NCI-H2227 treated with DMSO at 0.1 percent for 48 hours (cell line): ENCODE results near the gene GDI2.
"Not testable (repeated sequence)": the region's sequence is repeated elsewhere in the genome, so short reads cannot be mapped to it uniquely, and the experiment has no call there.

Experiments used
- DNase-seq: peaks from one replicate; lab custom pipeline; 2025; lab: John Stamatoyannopoulos, UW

The GDI2 gene

DNA sequence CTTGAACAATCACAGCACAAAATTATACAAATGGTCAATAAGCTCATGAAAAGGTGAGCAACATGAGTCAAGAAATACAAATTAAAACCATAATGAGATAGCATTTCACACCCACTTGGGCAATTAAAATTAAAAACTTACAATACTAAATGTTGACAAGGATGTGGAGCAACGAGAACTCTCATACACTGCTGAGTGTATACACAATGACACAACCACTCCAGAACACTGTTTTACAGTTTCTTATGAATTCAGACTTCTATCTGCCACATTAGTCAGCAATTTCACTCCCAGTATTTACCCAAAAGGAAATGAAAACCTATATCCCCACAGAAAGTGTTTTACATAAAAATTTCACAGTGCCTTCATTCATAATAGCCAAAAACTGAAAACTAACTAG lies 31.1 kb downstream of the GDI2 start:
- no peak for DNase-seq

DNA sequence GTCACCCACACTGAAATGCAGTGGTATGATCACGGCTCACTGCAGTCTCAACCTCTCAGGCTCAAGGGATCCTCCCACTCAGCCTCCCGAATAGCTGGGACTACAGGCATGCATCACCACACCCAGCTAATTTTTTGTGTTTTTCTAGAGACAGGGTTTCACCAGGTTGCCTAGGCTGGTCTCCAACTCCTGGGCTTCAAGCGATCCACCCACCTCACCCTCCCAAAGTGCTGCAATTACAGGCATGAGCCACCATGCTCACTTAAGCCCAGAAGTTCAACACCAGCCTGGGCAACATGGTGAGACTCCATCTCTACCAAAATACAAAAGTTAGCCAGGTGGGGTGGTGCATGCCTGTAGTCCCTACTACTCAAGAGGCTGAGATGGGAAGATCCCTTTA lies 33.5 kb downstream of the GDI2 start:
- DNase-seq, result no peak

DNA sequence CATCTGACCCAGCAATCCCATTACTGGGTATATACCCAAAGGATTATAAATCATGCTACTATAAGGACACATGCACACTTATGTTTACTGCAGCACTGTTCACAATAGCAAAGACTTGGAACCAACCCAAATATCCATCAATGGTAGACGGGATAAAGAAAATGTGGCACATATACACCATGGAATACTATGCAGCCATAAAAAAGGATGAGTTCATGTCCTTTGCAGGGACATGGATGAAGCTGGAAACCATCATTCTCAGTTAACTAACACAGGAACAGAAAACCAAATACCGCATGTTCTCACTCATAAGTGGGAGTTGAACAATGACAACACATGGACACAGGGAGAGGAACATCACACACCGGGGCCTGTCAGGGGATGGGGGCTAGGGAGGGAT lies 35.5 kb downstream of the GDI2 start:
- DNase-seq, result not testable (repeated sequence)

DNA sequence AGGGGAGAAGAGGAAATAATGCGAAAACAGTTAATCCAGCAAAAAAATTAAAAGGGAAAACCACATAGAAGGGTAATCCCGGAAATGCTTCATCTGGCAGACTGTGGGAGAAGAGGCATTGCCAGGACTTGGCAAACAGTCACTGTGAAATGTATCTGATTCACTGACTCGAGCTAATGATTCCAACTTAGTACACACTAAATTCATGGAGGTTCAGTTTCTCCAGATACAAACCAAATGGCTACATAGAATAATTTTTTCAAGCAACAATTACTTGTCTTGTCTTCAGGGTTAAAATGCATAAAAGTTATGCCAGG lies 36.4 kb downstream of the GDI2 start:
- no peak for DNase-seq

DNA sequence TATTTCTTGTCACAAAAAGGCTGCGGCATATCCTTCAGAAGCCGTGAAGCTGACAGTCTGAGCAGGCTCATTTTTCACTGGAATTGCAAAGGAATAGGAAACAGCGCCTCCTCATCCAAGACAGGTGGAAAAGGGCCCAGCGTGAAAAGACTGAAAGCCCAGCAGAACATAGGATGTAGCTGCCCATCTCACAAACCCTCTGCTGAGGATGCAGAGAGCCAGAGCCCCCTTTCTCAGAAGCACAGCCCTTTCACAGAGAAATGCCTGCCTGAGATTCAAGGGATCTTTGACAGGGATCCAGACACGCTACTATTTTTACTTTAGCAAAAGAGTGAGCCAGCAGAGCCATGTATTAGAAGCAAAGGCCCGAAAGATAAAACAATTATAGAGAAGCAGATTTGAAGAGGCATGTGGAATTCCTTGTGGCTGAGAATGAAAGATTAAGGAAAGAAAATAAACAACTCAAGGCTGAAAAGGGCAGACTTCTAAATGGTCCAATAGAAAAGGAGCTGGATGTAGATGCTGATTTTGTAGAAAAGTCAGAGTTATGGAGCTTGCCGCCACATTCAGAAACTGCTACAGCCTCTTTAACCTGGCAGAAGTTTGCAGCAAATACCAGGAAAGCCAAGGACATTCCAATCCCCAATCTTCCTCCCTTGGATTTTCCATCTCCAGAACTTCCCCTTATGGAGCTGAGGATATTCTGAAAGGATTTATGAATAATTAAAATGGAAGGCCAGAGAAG lies 36.9 kb downstream of the GDI2 start:
- no peak for DNase-seq

DNA sequence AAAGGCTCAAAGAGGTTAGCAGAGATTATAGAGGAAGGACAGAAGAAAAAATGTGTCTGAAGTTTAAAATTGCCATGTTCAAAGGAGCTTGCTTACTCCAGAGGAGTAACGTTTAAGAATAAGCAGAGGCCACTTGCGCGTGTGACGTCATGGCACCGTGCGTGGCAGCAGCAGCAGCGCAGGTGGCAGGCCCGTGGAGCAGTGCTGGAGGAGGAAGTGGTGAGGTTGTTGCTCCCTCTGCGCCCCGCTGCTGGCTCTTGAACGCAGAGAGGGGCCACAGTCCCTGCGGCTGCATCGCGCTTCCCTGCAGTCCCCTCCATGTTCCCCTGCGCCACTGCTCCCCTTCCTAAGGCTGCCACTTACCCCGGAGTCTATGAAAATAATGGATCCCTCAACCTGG lies 37.5 kb downstream of the GDI2 start:
- DNase-seq, result no peak

DNA sequence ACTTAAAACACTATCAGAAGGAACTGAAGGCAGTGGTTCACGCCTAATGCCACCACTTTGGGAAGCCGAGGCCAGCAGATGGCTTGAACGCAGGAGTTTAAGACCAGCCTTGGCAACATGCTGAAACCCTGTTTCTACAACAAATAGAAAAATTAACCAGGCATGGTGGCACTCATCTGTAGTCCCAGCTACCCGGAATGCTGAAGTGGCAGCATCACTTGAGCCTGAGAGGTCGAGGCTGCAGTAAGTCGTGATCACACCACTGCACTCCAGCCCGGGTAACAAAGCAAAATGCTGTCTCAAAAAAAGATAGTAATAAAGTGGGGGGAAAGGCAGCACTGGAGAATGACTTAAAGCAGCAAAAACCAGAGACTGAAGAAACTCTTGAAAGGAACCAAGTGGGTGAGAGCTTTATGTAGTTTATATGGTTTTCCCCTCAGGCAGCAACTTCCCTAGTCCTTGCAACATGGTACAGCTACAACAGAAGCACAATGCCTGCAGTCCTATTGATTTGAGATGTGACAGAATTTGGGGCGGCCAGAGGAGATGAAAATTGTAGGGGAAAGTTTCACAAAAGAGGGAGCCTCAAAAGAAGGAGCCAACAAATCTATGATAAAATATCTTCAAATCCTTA lies 38.1 kb downstream of the GDI2 start:
- no peak for DNase-seq

DNA sequence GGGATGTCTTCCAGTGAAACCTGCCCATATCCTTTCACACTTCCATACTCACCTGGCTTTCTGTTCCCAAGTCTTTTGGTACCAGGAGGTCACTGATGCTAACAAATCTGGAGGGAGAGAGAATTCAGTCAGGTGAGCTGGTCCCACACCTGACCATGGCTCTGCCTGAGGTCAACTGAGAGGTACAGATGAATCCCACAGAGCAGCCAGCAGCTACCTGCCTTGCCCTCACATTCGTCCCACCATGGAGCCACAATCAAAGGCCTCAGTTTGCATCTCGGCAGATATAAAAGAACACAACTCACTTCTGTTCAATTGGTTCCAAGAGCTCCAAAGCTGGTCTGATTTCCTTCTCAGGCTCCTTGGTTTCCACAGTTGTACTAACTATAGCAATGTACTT lies 47.0 kb downstream of the GDI2 start:
- DNase-seq, result no peak

DNA sequence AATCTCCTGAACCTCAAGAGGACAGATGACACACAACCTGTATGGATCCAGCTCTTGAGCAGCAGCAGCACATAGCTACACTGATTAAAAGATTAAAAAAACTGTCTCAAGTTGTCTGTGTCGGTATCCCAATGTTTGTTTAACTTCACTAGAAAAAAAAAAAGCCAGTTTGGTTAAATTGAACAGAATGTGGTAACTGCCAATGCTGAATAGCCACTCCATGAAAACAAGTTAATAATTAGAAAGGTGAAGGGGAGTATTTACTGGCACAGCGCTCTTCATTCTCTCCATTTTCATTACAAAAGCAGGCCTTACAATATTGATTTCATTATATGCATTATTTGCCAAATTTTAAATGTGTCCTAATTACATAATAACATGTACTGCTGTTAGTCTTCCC lies 47.6 kb downstream of the GDI2 start:
- no peak for DNase-seq

DNA sequence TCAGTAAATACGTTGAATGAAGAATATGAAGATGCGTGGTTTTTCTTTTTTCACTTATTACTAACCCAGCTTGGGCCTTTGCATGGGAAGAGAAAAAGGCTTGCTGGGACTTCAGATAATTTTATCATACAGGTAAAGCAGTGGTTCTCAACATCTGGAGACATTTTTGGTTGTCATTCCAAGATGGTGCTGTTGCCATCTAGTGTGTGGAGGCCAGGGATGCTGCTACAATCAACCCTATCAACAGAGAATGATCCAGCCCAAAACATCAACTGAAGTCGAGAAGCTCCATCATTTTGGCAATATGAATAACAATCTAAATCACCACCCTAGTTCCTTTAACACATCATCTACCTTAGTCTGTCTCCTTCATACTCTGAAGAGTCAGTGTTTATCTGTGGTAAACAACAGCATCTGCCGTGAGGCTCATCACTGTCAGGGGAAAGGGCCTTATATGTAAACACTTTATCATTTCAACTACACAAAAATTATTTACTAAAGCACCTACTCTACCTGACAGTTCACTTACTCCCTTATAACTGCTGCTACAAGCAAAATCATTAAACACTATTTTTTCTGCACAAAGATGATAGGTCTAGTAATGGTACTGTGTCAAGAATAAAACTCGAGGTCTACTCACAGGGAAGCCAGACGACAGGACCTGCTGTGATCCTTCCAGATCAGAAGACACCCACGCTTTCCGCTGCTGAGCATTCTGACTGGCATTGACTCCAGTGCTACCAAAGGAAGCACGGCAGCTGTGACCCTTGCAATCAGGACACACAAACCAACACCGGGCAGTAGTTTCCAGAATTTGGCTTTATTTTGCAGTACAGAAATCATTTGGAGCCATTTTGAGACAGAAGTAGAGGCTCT lies 48.6 kb downstream of the GDI2 start:
- no peak for DNase-seq

DNA sequence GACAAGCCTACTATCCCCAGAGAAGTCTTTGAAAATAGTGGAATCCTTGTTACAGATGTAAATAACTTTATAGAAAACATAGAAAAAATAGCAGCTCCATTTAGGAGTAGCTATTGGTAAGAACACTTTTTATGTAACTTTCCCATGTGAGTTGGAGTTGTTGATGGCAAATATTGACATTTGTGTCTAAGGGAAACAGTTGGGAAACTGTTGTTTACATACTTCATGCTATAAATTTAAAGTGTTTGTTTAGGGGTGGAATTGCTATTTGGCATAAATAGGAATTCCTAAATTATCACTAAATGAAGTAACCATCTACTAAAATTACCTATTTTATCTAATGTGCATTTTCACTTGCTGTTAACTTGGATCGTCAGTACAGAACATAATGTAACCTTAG lies 50.7 kb downstream of the GDI2 start:
- no peak for DNase-seq

DNA sequence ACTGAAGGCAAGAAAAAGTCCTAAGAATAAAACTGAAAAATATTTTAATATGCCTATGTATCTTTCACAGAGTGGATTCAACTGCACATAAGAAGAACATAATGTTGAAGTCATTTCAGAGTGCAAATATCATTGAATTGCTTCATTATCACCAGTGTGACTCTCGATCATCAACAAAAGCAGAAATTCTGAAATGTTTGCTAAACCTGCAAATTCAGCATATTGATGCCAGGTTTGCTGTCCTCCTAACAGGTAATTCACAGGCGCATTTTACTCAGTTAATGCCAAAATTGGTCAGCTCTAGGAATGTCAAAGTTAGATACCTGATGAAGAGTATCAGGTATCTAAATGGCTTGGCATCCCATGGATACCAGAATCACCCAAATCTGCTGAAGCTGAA lies 52.0 kb downstream of the GDI2 start:
- no peak for DNase-seq

DNA sequence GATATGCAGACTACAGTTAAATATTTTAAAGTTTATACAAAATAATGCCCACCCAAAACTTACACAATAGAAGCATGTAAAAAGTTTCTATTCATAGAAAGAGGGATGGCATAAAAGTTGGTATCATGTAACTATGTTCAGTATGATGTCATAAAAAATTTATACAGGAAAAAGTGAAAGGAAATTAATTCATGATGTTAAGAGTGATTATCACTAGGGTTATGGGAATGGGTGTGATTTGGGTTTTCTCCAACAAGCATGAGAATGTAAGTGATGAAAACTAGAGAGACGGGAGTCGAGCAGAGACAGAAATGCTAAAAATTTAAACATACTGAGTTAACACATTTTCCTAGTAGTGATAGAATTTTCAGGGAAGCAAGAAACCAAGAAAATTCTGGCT lies 52.7 kb downstream of the GDI2 start:
- DNase-seq, result no peak

DNA sequence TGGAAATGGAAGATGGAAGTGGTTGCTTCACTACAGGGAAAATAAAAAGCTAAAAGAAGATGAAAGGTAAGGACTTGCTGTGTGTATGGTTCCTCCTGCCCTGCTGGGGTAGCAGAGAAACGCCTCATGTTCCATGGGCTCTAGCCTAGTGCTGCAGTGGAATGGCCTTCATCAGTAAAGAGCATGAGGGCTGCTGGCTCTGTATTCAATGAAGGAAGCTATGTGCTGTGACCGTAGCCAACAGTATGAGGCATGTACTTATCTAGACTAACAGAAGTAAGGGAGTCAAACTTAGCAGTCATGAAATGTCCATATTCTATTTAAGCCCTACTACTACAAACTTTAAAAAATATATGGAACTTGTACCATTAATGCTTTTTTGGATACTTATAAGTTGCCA lies 54.3 kb downstream of the GDI2 start:
- no peak for DNase-seq

DNA sequence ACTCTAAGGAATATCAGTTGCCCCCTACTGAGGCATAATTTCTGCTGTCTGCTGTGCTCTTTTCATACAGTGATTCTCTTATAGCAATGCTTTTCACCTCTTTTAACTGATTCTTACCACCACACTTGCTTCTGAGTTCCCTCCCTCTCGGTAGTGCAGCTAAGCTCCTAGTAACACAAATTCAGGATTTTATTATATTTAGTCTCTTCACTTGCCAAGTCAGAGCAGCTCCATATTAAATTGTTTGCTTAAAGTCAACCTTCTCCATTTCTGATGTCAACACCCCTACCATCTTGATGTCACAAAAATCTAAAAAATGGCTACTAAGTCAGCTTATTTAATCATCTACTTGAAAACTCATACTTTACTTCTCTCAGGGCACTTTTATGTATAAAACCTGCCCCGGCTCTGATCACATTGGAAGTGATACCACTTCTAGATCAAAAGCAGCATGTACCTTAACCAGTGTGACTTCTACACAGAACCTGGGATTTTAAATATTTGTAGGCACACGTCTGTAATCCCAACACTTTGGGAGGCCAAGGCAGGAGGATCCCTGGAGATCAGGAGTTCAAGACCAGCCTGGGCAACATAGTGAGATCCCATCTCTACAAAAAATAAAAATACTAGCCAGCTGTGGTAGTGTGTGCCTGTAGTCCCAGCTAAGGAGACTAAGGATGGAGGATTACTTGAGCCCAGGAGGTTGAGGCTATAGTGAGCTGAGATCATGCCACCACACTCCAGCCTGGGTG lies 55.3 kb downstream of the GDI2 start:
- no peak for DNase-seq

DNA sequence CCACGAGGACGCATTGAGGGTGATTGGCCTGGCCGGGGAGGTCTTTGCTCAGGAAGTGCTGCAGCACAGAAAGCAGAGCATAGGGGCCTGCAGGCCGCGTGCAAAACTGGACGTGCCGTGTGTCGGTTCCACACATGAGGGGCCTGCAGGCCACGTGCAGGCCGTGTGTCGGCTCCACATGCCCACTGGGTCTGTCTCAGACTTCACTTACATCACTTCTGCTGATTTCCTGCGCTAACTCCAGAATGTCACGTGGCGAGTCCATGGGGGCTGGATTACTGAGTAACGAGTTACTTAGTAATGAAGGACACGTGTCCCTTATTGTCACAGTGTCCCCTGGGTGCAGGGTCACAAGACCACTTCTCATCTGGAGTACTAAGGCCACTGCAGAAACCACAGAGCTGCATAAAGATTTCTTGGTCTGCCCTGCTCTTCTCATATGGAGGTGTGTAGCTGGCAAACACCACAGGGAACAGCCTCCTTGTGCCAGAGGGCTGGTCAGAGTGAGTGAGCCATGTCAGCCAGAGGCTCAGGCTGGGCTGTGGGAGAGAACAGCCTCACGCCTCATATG lies 60.8 kb downstream of the GDI2 start:
- DNase-seq, result no peak

DNA sequence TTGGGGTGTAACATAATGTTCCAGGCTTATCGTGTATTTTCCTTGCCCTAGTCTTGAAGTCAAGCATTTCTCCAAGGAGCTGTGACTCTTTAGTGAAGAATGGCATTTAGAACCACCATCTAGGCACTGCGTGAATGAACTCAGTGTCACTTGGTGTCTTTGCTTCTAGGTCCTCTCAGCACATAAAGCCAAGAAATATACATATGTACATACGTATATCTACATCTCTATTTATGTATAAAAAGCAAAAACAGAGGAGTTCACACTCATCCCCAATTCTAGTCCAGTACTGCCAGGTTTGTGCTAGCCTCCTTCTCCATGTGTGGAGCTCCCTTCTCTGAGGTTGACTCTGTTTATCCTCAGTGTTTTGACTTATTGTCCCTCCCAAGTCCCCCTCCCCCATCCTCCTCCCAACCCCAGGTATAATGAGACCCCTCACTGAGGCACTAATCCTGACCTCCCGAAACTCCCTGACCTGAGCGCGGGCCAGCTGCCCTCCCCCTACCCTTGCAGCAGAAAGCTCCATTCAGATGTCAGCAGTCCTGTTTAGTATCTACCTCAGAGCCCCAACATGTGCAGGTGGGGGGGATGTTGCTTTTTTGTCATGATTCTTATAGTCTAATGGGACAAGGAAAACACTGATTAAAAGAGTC lies 61.5 kb downstream of the GDI2 start:
- no peak for DNase-seq

DNA sequence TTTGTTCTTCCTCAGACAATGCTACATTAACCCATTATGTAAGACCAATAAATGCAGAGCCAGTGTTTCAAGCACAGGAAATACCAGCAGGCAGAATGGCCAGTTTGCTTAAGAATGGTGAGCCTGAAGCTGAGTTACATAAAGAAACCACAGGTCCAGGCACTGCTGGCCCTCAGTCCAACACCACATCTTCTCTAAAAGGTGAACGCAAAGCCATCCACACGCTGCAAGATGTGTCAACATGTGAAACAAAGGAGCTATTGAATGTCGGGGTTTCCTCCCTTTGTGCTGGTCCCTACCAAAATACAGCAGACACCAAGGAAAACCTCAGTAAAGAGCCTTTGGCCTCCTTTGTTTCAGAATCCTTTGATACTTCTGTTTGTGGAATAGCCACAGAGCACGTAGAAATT lies 64.8 kb downstream of the GDI2 start:
- DNase-seq, result no peak

DNA sequence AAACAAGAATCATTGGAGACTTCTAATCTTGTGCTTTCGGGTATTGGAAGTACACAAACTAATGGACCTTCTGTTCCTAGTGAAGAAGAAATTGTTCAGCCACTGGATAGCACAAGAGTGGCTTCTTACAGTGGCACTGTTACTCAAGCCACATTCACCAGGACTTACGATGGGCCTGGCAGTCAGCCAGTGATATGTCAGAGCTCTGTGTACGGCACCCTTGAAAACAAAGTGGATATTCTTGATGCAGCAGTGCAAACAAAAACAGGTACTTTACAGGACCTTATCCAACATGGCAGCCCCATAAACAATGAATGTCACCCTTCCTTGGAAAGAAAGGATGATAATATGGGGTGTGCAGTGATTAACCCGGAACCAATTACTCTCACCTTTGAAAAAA lies 67.0 kb downstream of the GDI2 start:
- no peak for DNase-seq

DNA sequence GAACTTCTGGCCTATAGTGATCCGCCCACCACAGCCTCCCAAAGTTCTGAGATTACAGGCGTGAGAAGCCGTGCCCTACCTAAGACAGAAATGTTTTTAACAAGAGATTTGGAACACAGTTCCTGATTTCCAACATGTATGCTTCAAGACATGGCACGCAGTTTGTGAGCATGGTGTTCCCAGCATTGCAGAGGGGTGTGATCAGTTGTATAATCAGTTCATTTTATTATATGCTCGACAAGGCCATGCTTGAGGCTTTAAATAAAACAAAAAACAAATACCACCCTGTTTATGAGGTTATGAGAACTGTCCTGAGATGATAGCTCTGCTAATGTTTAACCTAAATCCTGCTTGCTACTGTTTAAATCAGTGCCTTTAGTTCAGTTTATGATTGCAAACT lies 68.4 kb downstream of the GDI2 start:
- DNase-seq, result no peak

DNA sequence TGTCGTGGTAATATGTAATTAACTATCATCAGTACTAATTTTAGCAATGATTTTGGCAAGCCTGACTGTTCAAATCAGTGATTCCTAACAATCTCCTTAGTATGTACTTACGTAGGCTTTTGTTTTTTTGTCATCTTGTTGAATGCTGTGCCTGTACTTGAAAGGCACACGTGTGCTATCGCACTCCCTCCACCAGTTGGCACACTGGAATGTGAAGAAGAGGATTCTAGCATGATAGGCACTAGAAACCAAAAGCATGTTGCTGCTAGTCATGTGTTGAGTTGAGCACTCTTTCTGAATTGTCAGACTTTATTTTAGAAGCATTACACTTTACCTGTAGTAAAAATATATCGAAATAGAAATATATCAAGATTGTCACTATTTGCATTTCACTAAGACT lies 69.5 kb downstream of the GDI2 start:
- no peak for DNase-seq

DNA sequence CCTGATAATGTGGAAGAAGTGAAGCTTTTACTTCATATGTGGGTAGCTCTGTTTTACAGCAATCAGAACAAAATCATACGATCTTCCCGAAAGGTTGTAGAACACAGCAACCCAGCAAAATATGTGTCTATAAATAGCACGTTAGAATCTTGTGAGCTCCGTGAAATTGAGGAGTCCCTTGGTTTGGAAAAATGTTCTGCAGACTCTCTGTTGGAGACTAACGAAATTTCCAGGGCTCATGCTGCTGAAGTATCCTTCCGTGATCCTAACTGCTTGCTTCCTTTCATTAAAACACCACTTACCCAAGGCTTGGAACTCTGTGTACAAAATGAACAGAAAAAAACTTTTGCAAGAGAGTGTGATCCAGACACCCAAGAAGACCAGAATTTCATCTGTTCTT lies 71.1 kb downstream of the GDI2 start:
- DNase-seq, result no peak
